Limb (tissue), 2 donors: ENCODE measurements around the gene NRM.
"Not testable (repeated sequence)": the region's sequence is repeated elsewhere in the genome, so short reads cannot be mapped to it uniquely, and the experiment has no call there.

Experiments used
- DNase-seq, 2 donors: peaks; one replicate each; pipeline ENCODE4 v3.0.0-alpha.2; 2016; ENCODE audit errors: extremely low spot score in 2 of 2

The NRM gene

GRCh38 chr6:30720738-30721197 is 30.0 kb upstream of the NRM start:
- peak in 1 of 2 donors; percentile 86 for DNase-seq

DNA sequence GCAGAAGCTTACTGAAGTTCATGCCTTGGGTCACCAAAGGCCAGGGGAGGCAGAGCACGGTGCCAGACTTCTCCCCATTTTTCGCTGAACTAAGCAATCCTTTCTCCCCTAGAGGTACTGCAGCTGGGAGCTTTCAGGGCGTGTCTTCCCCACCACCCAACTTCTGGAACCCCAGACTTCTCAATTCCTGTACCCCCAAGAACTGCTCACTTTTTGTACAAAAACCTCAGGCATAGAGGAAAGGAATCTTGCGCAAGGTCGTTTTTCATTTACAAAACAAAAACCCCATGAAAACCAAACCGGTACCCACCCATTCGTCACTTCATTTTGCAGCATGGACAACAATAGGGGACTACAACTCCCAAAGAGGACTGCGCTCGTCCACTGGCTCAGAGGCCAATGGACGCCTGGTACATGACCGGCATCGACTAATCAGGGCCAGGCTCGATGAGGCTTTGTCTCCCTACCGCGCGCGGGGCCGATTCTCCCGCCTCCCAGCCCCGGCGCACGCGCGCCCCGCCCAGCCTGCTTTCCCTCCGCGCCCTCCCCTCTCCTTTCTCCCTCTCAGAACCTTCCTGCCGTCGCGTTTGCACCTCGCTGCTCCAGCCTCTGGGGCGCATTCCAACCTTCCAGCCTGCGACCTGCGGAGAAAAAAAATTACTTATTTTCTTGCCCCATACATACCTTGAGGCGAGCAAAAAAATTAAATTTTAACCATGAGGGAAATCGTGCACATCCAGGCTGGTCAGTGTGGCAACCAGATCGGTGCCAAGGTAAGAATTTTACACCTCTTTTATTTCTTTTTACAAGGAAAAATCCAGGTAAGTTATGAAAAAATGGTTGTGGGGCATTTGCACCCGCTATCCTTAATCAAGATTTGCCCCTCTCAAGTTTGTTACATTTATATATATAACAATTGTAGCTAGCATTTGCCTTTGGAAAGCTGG is 29.3 kb upstream of the NRM start, which contains the start of gene TUBB:
TSS of gene TUBB (plus strand) at position 562 of the 947 bp plus-strand sequence. CDS start at position 717, 155 bp downstream.
- peak; percentile 98 for DNase-seq

- no peak for DNase-seq
Observed at GRCh38 chr6:30719356-30719755, 28.6 kb upstream of the NRM start.

DNA sequence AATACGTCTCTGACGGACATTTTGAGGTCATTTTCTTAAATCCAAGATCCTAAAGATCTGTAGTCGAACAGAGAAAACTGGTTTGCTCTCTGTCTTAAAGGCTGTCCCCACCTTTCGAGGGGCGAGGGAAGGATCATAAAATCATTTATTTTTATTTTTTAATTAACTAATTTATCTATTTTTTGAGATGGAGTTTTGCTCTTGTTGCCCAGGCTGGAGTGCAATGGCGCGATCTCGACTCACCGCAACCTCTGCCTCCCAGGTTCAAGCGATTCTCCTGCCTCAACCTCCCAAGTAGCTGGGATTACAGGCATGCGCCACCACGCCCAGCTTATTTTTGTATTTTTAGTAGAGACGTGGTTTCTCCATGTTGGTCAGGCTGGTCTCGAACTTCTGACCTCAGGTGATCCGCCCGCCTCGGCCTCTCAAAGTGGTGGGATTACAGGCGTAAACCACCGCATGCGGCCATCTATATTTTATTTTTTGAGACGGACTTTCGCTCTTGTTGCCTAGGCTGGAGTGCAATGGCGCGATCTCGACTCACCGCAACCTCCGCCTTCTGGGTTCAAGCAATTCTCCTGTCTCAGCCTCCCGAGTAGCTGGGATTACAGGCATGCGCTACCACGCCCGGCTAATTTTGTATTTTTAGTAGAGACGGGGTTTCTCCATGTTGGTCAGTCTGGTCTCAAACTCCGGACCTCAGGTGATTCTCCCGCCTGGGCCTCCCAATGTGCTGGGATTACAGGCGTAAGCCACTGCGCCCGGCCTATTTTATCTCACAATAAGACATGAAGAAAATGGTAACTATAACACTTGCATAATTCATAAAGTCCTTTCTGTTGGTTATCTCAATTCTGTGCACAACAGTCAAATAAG is 27.3 kb upstream of the NRM start:
- DNase-seq, result not testable (repeated sequence)

DNA sequence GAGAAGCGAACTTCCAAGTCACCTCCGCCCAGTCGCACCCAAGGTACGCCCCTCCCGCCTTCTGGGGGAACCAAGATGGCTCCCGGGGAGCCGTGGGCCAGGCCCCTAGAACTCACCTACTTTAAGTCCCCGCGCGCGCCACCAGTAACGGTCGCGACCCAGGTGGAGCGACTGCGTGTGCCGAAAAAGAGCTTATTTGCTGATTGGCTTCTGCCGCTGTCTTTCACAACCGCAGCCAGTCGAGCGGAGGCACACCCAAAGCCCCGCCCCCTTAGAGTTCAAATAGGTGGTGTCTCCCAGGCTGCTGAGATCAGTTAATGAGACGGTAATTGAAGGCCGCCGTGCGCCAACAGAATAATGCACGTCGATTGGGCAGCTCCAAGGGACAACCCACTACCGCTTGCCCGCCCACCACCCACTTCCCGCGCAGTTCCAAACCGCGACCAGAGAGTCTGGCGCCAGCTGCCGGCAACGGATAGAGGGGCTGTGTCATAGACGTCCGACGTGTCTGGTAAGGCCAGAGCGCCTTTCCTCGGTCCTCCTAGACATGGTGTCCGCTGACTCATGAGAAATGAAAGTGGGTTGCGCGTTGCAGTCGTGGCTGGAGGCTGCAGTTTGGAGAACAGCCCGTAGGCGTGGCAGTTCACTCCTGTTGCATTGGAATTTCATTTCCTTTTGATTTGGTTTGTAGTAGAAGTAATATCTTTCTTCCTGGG is 26.5 kb upstream of the NRM start, which contains the start of gene MDC1:
TSS of gene MDC1 (minus strand) at position 153 of the 716 bp plus-strand sequence. CDS start 2,106 bp downstream, outside the sequence.
- DNase-seq, result peak; percentile 99 to 100

- no peak for DNase-seq
Observed at GRCh38 chr6:30716879-30717128, 26.0 kb upstream of the NRM start.

- DNase-seq, result no peak
Observed at GRCh38 chr6:30714263-30714662, 23.5 kb upstream of the NRM start.

DNA sequence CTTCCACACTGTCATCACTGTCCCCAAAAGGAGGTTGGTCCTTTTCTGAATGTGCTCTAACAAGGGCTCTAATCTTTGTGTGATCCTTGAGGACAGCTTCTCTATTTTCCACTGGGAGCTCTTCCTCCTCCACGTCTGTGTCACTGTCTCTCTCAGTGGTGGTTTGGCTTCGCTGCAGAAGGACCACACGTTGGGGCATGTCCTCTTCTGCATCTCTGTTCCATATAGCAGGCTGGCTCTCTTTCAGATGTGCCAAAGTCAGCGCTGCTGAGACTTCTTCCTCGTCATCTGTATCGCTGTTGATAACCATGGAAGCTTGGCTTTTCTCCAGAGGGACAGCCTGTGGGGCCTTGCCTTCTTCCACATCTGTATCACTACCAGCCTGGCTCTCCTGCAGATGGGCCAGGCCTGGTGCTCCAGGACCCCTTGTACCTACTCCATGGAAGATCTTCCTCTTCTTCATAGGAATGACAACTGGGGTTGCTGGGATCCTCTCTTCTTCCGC is 21.7 kb upstream of the NRM start:
- DNase-seq, result no peak

GRCh38 chr6:30711758-30712380 is 21.1 kb upstream of the NRM start:
- DNase-seq, result no peak

DNA sequence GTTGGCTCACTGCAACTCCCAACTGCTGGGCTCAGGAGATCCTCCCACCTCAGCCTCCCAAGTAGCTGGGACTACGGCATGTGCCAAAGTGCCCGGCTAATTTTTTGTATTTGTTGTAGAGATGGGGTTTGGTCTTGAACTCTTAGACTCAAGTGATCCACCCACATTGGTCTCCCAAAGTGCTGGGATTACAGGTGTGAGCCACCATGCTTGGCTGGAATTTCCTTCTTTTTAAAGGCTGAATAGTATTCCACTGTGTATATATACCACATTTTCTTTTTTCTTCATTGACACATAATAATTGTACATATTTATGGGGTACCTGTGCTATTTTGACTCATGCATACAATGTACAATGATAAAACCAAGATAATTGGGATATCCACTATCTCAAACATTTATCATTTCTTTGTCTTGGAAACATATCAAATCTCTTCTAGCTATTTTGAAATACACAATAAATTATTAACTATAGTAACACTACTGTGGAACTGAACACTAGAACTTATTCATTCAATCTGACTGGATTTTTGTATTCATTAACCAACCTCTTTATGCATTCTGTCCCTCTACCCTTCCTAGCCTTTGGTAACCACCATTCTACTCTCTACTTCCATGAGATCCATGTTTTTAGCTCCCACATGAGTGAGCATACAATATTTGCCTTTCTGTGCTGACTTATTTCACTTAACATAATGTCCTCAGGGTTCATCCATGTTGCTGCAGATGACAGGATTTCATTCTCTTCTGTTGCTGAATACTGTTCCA is 18.5 kb upstream of the NRM start:
- no peak for DNase-seq

DNA sequence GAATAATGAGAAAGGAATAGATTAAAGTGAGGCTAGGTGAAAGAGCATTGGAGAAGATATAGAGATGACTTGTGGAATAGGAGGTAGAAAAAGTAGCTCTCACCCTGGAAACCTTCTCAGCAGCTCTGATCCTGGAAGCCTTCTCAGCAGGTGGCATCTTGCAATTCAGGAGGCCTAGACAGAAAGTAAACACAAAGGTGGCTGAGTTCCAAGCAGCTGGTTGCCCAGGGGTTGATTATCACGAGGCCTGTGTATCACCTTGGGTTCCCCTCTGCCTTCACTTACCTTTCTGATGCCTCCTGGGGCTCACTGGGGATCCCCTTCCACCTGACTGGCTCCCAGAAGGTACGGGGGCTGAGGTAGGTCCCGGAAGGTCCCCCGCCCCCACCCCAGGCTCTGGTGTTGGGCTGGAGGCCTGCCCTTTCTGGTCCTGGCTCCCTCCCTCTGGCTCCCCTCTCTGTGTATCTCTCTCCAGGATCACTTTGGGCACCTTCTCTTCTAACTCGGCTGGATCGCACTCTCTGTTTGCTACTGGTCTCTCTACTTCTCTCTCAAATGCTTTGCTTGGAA is 16.6 kb upstream of the NRM start:
- no peak for DNase-seq

DNA sequence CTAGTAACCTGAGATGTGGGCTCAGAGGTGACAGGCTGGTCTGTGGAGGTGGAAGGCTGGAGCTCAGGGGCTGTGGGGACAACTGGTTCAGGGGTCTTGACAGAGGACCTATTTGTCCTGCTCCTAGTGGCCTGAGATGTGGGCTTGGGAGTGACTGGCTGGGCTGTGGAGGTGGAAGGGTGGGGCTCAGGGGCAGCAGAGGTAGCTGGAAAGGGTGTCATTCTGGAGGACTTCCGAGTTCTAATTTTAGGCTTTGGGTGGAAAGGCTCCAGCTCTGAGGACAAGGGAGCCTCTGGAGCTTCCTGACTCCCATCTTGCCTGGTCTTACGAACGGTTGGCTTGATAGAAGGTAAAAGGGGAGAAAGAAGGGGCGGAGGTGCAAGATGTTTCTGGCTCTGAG is 14.8 kb upstream of the NRM start:
- DNase-seq, result no peak

GRCh38 chr6:30703821-30704220 is 13.0 kb upstream of the NRM start:
- no peak for DNase-seq

DNA sequence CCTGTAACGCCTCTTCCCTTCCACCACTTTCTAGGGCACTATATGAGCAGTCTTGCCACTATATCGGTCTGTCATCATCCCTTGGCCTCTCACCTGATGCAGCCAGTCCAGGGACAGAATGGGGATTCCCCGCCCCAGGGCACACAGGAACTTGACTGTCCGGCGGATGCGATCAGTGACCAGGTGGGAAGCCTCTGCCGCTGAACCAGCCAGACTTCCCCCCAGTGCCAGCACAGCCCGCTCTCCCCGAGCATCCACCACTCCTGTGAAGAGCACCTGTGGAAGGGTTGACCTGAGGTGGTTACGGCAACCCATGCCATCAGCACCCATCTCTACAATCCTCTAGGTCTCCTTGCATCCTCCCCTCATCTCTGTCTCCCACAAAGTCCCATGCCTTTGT is 12.2 kb upstream of the NRM start:
- no peak for DNase-seq

GRCh38 chr6:30700340-30700739 is 9.6 kb upstream of the NRM start:
- no peak for DNase-seq

GRCh38 chr6:30696432-30696831 is 5.6 kb upstream of the NRM start:
- DNase-seq, result no peak

- DNase-seq, result no peak
Observed at GRCh38 chr6:30691208-30691847, 544 bp upstream of the NRM start.

DNA sequence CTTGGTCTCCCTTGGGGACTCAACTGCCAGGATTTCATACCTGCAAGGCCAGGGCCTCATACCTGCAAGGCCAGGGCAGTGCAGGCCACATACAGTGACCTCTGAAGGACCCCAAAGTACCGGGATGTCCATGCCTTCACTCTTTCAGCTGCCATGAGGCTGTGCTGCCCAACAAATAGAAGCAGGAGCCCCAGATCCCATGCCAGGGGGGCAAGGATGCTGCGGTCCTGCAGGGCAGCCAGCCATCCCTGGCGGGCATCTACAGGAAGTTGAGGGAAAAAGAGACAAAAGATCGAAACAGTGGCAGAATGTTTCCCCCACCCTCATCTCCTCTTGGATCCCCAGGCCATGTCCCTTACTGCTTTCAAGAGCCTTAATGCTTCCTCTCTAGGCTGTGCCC is 799 bp downstream of the NRM start:
- DNase-seq, result no peak
